NB4 (cell line): ENCODE measurements around the gene AGXT.

Experiments
- POLR2A ChIP-seq: IDR thresholded peaks from 2 replicates; pipeline ENCODE4 v1.6.1; 2011; ENCODE audit warnings: mild to moderate bottlenecking; ENCODE audit not compliant: insufficient read length; ENCODE audit errors: extremely low read depth
- TF ChIP-seq, protein P1 (sequence below): IDR thresholded peaks from one replicate; pipeline ENCODE4 v1.5.1; 2012; ENCODE audit warnings: low read depth, low read length

DNA sequence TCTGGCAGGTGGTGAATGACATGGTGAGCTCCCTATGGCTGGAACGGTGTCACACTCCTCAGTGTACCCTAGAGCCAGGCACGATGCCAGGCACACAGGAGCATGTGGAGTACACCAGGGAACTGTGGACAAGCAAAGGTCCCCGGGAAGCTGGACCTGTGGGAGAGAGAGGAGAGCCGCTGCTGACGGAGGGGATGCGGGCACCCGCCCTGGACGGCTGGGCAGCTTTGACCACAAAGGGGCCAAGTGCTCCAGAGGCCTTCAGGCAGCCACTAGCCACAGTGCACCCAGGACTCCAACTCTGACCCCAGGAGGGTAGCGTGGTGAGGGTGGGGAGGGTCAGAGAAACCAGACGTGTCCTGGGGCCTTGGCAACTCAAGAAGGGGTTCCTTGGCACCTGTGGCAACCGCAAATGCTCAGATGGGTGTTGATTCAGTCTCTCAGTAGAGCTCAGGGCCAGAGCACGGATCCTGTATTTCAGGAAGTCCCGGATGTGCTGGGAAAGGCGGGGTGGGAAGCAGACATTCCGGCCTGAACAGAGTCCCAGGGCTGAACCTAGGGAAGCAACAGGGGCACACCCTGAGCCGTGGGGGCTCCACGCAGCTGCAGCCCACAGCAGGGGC, 29.6 kb downstream of the AGXT start:
- TF ChIP-seq, protein P1, sequence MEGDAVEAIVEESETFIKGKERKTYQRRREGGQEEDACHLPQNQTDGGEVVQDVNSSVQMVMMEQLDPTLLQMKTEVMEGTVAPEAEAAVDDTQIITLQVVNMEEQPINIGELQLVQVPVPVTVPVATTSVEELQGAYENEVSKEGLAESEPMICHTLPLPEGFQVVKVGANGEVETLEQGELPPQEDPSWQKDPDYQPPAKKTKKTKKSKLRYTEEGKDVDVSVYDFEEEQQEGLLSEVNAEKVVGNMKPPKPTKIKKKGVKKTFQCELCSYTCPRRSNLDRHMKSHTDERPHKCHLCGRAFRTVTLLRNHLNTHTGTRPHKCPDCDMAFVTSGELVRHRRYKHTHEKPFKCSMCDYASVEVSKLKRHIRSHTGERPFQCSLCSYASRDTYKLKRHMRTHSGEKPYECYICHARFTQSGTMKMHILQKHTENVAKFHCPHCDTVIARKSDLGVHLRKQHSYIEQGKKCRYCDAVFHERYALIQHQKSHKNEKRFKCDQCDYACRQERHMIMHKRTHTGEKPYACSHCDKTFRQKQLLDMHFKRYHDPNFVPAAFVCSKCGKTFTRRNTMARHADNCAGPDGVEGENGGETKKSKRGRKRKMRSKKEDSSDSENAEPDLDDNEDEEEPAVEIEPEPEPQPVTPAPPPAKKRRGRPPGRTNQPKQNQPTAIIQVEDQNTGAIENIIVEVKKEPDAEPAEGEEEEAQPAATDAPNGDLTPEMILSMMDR = no peak
- TF ChIP-seq POLR2A = no peak
